GM19023 (cell line): Measurements from ENCODE around the gene ARHGAP26.
"Not testable (repeated sequence)": the region's sequence is repeated elsewhere in the genome, so short reads cannot be mapped to it uniquely, and the experiment has no call there.

Source experiments
- ATAC-seq: cut with Tn5 transposase; IDR thresholded peaks from one replicate; pipeline ENCODE4 v1.9.1; 2021; ENCODE audit warnings: mild to moderate bottlenecking, moderate library complexity; ENCODE audit not compliant: unreplicated experiment

Gene ARHGAP26

DNA sequence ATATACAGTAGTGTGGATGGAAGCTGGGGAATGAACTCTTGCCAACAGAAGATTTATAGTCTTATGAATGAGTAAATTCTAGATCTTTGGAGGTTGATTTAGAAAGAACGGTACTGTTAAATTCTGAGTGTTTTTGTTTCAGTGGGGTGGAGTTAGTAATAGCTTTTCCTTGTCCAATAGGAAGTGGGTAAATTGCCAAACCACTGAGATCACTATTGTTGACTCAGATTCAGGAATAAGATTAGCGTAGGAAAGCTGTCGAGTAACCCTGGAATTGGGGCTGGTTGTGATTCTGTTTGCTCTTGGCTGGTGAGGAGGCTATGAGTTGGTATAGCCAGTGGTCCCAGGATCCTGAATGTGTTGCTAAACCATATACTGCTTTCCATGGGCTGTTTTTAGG is 155.6 kb downstream of the ARHGAP26 start:
- no peak for ATAC-seq

DNA sequence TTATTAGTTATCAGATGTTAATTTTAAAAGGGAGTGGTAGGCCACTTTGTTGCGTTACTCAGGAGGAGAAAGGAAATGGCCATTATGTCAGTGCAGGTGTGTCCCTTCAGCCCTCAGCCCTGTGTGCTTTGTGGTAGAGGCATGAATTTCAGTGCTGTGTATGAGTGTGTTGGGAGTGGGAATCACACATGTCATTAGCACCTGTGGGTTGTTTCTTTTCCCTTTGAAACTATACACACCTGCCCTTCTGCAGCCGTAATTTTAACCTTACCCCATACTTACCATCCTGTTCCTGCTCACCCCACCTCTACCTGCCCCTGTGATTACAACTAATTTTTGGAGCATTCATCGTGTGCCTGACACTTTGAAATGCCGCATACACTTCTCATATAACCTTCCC is 156.4 kb downstream of the ARHGAP26 start:
- ATAC-seq: no peak

DNA sequence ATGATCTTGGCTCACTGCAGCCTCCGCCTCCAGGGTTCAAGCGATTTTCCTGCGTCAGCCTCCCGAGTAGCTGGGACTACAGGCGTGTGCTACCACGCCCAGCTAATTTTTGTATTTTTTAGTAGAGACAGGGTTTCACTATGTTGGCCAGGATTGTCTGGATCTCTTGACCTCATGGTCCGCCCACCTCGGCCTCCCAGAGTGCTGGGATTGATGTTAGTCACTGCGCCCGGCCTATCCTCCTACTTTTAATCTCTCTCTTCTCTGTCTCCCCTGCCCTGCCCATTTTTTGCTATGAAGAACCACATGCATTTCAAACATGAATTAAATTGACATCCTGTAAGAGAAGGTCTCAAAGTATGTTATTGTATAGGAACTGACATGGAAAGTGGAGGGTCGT is 158.8 kb downstream of the ARHGAP26 start:
- not testable (repeated sequence) for ATAC-seq

DNA sequence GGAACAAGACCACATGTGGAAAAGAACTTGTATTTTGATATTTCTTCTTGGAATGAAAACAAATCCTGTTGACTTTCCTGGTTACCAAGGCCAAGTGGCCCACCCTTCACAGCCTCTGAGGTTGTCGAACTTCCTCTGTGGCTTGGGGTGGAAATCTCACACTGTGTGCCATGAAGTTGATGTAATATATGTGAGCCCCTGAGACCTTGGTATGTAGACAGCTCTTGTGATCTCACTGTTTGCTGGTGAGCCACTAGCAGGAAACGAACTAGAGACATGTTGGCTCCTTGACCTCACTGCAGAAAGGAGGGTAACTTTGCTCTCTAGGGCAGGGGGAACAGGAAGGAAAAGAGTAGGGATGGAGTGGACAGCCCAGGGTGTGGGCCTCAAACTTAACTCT is 159.4 kb downstream of the ARHGAP26 start:
- no peak for ATAC-seq

DNA sequence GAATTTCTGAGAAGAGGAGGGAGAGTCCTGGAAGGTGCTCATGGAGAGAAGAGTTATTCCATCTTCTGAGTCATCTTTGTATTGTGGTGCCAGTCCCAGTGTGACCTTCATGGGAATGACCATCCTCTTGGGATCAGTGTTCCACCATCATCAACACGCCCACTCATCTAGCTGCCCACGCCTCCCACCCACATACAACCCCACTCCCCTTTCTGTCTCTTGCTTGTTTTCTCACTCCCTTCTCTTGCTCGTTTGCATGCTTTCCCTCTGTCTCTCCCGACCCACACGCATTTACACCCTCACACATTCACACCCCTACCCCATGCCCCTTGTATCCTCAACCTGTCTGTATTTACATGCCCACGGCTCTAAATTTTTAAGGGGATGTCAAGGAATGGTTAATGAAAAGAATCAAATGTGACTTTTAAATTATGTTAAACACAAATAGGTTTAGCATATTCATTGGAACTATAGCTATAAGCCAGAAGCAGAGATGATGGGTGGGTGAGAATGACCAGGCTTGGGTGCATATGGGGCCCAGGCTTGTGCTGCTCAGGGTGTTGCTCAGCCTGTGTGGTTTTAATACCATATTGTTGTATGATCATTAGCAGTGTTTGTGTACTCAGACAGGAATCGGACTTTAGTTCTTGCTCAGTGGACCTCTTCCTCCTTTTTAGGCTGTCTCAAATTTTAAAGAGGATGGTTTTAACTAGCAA is 160.4 kb downstream of the ARHGAP26 start:
- no peak for ATAC-seq

DNA sequence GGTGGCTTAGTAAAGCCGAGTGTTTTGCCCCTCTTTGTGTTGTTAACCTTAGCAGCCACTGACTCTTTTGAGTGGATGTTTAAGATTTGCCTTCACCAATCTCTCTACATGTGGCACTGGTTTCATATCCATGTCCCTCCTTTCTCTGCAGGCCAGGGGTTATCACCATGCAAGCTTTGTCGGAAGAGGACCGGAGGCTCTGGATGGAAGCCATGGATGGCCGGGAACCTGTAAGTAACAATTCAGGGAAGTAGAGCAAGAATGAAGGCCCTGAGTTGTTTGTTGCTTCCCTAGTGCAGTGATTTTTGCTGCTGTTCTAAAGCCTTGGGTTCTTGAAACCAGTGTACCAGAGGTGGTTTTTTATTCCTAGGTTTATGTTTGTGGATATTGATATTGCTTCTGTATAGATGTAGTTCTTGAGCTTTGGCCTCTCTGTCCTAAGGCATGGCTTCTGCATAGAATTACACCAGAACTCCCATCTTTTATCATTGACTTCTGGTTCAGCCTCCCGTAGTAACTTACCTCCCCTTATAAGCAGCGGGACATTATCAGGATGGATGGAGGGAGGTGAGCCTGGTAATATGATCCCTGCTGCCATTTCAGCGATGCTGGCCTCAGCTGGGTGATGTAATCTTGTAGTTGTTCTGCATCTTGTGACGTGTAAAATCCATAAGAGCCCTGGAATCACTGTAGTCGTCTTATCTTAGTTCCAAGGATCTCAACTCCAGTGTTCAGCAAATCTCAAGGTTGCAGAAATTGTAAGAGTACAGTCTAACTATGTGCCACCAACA is 161.9 kb downstream of the ARHGAP26 start:
- ATAC-seq: no peak

DNA sequence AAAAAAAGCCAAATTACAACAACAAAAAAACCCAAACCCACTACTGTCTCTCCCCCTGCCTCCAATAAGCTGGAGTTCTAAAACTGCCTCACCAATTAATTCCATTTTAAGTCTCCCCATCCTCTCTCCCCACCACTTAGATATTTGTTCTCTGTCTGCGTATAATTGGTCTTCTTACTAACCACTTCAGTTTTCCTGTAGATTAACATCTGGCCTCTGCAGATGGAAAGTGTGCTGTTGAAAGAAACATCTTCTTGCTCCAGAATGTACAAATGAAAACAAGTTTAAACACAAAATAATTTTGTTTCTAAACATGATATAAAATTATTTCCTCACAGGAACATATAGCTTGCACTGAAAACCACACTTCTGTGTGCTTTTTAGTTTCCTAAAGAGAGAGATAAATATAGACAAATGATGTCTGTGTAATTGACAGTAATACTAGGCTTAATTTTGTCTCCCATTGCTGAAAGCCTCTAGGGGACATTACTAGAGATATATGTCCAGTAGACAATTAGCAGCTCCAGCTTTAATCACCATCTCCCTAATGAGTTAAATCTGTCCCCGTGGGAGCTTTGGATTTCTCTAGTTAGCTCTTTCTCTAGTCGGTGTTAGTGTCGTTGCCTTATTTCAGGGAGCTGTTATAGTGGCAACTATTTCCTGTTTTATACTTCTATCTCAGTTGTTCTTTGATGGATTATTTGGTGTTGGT is 164.0 kb downstream of the ARHGAP26 start:
- no peak for ATAC-seq

DNA sequence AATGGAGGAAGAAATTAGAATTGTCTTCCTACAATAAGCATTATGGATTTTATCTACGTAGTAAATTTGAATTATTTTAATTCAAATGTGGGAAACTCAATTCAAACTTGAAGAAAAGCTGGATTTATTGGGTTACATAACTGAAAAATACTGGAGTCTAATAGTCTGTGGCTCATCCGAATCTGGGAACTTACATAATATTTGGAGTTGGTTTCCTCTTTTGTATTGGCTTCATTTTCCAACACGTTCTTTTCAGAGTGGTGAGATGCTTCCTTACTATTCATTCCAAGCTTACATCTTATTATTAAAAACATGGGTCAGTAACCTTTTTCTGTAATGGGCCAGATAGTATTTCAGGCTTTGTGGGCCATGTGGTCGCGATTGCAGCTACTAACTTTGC is 164.8 kb downstream of the ARHGAP26 start:
- ATAC-seq: no peak

DNA sequence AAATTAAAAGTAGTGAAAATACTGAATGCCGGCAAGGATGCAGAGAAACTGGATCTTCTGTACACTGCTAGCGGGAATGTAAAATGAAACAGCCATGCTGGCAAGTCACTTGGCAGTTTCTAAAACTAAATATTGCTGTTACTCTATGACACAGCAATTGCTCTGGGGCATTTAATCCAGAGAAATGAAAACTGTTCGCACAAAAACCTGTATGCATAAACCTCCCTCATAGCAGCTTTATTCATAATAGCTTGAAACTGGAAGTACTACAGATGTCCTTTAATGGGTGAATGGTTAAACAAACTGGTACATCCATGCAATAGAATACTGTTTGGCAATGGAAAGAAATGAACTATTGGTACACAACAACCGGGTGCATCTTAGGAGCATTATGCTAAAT is 167.2 kb downstream of the ARHGAP26 start:
- ATAC-seq: no peak

DNA sequence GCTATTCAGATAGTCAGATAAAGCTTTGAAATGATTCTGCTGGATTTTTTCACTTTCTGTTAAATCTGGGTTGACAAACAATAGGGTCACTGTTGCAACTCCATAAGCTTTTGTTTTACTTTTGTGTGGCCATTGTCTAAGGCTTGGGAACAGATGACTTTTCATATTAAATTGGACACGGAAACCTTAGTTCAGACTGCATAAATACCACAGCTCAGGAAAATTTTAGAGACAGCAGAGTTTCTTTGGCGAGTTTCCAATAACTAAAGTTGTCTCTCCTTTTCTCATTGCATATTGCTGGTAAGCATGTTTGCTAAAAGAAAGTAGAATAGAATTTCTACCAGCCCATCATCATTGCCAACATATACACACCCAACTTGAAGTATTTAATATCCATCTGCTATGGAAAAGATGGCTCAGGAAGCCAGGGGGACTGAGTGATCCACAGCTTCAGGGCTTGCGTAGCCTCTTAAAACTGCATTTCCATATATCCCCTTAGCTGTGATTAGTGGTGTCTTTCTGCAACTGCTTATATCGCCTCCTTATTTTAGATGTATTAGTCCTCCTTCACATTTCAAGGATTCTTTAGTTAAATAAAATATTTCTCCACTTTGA is 168.2 kb downstream of the ARHGAP26 start:
- ATAC-seq: no peak

DNA sequence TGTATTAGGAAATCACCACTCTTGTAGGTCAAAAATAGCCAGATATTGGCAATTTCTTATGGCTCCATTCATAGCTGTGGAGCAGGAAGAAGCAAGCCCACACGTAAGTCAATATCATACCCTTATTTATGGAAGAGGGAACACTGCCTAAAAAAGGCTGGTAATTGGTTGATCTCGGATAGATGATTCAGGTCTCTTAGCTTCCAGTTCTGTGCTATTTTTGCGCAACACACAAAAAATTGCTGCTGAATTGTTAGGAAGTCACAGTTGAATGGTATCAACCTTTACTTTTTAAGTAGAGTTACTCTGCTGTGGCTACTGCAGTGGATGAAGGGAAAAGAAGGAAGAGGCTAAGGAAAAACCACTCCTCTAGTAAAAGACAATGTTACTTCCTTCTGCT is 168.8 kb downstream of the ARHGAP26 start:
- ATAC-seq: no peak

DNA sequence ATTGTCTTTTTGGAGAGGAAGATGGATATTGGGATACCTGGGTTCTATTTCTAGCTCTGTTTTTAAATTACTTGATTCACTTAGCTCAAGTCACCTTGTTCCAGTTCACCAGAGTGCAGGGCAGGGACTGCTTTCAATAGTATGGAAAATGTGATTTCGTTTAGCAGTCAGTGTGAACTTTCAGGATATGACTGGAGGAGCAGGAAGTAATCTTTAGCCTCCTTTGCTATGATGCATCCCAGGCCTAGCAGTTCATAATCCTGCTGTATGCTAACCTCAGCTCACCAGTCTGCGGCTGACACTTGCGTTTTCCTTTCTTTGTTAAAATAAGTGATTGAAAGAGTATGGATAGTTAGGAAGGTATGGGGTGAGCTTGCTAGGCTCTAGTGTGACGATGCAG is 169.7 kb downstream of the ARHGAP26 start:
- ATAC-seq: no peak

DNA sequence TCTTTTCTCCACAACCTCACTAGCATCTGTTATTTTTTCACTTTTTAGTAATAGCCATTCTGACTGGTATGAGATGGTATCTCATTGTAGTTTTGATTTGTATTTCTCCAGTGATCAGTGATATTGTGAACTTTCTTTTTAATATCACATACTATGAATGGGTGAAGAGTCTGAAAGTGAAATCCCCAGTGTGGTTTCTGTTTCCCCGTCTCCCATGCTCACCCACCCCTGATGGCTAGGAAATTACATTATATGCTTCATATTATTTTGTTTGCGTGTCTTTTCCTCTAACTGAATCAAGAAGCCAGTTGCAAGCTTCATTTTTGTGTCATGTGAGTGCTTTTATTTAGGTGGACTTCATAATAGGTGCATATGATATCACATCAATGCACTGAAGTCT is 171.1 kb downstream of the ARHGAP26 start:
- ATAC-seq: no peak

DNA sequence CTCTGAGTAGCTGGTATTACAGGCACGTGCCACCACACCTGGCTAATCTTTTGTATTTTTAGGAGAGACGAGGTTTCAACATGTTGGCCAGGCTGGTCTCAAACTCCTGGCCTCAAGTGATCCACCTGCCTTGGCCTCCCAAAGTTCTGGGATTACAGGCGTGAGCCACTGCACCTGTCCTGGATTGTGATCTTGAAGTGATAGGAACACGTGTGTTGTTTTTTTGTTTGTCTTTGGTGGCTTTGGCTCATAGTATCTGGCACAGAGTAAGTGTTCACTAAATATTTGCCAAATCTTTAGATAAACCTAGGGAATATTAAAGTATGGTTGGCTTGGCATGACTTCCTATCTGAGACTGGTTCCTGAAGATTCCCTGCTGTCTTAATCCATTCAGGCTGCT is 172.7 kb downstream of the ARHGAP26 start:
- ATAC-seq: no peak

DNA sequence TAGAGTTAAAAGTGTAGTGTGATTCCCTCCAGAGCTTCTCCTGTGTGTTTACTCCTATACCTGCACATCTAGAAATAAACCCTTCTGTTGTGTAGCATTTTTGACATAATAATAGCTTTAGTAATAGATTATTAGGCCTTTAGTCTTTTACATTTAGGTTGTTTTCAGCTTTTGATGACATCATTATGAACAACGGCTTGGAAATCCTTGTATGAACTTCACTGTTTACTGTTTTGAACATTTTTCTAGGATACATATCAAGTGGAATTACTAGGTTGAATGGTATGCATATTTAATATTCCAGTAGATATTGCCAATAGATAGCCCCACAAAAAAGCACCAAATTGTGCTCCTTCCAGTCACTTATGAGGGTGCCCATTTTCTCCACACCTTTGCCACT is 174.0 kb downstream of the ARHGAP26 start:
- ATAC-seq: no peak

DNA sequence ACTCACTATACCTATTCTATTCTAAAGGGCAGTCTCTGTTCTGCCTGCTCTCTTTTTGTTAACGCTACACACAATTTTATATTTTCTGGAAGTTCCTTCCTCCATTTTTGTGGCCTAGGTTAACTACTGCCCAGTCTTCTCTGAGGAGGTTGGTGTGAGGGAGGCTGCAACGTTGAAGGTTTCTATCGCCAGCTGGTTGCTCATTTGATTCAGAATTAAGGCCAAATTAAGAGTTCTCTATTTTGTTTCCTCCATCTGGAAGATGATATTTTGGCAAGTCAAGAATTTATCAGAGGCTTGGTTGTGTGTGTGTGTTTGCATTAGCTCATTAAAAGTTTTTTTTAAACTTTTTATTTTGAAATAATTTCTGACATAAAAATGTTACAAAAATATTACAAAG is 175.1 kb downstream of the ARHGAP26 start:
- no peak for ATAC-seq

DNA sequence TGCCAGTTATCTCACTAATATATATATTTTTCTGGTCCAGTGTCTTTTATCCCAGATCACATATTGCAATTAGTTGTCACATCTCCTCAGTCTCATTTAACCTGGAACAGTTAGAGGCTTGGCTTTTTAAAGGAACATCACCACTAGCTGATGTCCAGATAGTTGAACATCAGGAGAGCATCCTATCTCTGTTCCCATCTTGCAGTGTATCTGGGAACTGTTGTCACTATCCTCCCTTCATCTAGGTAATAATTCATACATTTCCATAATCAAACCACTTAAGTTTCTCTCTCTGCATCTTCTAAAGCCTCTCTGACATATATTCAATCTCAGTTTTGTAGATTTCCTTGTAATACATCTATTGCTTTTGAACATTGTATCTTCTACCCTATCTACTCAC is 175.7 kb downstream of the ARHGAP26 start:
- ATAC-seq: no peak

DNA sequence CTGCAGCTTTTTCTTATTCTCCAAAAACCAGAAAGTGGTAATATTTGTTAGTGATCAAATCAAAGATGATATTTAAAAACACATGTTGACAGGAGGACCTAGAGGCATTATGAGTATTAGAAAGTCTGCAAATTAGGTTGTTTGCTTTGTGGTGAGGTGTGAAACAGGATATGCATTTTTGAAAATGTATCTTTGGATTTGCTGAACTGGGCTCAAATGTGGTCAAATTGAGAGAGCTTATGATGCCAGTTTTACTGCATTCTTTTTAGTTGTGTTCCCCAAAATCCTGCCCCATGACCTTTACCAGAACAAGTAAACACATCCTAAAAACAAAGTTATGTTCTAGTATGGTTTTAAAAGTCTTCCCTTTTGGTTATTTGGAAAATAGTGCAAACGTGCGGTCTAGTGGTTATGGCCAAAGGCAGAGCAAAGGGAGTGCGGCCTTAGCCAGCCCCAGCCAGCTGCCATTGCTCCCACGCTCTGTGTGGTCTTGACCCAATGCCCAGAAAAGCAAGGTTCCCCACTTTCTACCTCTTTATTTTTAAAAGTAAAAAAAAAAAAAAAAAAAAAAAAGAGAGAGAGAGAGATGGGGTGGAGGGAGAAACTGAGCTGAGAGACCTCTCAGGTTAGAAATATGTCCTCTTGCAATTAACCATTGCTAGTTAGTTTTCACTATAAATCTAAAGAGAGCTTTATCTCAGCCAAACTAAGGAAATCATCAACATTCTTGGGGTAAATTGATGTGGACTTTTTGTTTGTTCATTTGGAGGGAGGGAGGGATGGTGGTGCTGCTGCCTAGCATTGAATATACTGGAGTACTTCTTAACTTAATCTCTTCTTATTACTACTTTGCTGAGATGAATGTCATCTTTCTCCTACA is 176.6 kb downstream of the ARHGAP26 start:
- no peak for ATAC-seq

DNA sequence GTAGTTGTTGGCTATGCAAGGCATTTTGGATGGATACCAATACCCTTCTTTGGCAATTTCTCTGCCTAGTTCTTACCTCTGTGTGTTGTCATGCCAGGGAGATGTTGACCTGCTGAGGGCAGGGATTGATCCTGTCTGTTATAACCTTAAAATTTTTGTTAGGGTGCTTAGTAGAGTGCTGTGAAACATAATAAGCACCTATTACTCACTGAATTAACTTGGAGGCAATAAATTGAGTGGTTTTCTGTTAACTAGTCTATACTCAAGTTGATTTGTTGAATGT is 177.2 kb downstream of the ARHGAP26 start:
- no peak for ATAC-seq

DNA sequence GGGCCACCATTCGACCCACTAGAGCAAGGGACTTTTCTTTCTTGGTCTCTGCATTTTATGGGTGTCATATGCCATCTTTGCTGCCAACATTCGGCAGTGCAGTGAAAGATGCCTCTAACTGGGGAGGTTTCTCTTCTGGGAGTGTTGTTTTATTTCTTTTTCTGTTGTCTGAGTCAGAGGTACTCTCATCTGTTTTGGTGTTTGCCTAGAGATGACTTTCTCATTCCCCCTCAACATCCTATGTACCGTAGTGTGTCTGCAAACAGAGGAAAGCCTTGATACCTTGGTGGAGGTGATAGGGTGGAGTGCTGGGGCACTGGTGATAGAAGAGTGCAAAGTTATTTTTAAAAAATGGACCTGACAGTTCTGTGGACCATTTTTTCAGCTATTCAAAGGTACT is 182.1 kb downstream of the ARHGAP26 start:
- no peak for ATAC-seq

DNA sequence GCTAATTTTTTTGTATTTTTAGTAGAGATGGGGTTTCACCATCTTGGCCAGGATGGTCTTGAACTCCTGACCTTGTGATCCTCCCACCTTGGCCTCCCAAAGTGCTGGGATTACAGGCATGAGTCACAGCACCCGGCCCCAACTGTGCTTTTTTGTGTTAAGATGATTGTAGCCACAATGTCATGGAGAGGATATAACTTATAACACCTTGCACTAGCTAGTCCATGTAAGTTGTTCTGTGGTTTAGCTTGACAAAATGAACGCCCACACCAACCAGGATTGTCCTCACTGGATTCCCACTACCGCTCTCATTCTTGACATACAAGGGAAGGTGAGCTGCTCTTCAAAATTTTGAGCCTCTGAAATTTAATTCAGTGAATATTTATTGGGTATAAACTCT is 182.7 kb downstream of the ARHGAP26 start:
- ATAC-seq: not testable (repeated sequence)
